Raji (cell line): ENCODE results near the gene FYCO1.

Experiments used
- POLR2A ChIP-seq: IDR thresholded peaks from 2 replicates; pipeline ENCODE4 v1.6.1; 2011; ENCODE audit warnings: low read depth, low read length, control low read depth; ENCODE audit not compliant: insufficient read depth

FYCO1 gene

DNA sequence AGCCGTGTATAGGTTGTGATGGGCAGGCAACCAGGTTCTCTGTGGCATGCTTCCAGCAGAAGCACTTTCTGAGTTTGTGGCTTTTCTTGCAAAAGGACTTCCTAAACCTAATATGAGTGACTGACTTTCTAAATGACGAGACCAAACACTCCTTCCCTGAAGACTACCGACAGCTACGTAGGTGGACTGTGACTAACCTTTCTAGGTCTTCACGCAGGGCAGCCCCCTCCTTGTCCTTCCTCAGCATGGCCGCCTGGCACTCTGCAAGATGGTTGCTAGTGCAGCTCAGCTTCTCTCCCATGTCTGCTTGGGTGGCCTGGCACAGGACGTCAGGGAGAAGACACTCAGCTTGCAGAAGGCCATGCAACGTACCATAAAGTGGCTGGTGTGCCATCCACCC lies 31.5 kb downstream of the FYCO1 start:
- TF ChIP-seq POLR2A, result no peak

GRCh38 chr3:45962033-45962432 lies 33.6 kb downstream of the FYCO1 start:
- TF ChIP-seq POLR2A, result no peak

DNA sequence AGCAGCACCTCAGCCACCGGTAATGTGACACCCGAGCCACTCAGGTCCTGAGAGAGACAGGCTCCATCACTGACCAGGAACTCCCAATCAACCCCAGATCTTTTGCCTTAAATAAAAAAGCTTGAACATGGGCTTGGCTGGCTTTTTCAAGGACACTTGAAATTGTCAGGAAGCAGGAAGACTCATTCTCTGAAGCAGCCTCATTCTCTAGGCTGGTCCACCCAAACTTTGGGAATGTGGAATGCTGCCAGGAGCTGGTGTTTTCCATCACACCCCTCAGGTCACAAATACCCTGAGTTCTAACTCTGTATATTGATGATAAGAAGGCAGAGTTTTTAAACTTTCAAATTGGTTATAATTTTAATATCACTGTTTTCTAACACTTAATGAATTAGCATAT lies 35.3 kb downstream of the FYCO1 start:
- TF ChIP-seq POLR2A, result no peak

GRCh38 chr3:45959201-45959600 lies 36.4 kb downstream of the FYCO1 start:
- no peak for TF ChIP-seq POLR2A

GRCh38 chr3:45958321-45958791 lies 37.3 kb downstream of the FYCO1 start:
- no peak for TF ChIP-seq POLR2A

- no peak for TF ChIP-seq POLR2A
These were observed 38.0 kb downstream of the FYCO1 start for GRCh38 chr3:45957586-45957985.

DNA sequence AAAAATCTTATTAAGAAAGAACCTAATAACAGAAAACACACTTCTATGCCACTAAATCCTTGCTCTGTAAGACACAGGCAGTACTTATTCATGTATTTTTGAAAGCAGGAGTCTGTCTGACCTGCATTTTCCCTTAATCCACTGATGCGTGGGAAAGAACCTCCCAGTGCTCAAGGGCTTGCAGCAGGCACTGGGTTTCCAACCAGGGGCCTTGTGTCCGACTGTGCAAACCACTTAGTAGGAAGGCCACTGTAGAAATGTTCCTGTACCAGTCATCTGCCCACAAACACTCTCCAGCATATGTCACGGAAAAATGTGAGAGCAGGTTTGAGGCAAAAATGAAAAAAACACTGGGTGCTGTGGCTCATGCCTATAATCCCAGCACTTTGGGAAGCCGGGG lies 39.9 kb downstream of the FYCO1 start:
- TF ChIP-seq POLR2A, result no peak

DNA sequence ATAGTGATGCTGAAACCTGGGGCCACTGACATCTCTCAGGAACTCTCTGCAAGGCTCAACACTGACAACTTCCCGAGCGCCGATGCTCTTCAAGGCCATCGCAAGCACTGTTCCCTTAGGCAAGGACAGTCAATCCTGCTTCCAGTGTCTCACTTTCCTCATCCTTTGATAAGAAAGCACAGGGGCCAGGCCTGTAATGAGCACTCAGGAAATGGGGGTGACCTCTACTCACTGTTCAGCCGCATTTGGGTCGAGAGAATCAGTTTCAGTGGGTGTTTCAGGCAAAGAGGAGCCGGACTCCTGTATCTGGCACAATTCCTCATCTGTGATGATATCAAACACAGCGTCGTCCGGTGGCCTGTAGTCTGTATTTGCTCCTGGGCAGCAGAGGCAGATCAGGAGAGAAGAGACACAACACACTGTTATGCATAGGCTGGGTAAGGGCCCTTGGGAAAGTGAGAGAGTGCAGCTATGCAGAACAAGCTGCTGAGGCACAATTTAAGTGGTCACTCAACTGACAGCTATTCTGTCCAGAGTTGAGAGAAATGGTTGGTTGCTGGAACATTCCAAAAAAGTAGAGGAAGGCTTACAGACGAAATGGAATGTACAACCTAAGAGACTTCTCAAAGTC lies 40.5 kb downstream of the FYCO1 start:
- TF ChIP-seq POLR2A, result no peak

DNA sequence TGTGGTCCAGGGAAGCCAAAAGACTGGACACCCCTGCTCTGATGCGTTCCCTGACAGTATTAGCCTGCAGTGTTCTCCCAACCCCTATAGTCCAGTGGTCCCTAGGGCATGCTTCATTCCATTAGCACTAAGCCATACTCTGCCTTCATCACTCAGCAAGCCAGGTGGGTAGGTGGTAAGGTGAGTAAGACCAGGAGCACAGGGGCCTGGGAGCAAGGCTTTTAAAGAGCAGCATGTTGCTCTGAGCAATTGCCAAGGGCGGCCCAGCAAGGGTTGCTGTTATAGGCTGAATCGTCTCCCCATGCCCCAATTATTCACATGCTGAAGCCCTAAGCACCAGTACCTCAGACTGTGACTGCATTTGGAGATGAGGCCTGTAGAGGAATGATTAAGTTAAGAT lies 41.3 kb downstream of the FYCO1 start:
- no peak for TF ChIP-seq POLR2A

DNA sequence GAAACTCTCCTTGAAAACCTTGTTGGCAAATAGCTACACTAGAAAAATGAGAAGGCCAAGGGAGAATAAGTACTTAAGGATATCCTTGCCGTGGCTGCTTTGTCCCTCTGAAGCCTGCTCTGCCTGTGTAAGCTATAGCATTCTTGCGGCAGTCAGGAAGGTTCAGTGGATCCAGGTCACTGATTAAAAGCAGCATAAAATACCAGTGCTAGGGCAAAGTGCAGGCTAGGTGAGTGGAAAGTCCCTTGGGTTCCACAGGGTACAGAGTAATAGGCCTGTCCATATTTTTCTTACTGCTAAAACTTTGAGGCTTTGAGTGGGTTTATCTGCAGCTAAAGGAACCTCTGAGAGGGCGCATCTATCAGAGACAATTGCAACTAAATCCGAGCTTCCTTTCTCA lies 42.1 kb downstream of the FYCO1 start:
- no peak for TF ChIP-seq POLR2A

DNA sequence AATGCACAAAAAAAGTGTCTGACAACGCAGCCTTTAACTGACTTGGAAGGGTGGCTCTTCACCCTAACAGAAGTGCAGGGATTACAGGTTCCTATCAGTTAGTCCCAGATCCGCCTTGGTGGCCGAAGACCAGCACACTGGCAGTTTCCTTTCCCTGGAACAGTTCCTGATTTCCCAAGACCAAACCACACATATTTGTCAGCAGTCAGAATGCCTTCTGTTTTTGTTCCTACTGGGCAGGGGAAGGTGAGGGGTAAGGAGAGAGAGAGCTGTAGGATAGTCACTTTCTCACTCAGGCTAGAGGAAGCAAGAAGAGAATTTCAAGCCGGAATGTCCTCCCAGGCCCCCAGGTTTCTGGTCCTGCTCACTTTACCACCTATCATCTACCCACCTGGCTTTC lies 43.2 kb downstream of the FYCO1 start:
- TF ChIP-seq POLR2A, result no peak

DNA sequence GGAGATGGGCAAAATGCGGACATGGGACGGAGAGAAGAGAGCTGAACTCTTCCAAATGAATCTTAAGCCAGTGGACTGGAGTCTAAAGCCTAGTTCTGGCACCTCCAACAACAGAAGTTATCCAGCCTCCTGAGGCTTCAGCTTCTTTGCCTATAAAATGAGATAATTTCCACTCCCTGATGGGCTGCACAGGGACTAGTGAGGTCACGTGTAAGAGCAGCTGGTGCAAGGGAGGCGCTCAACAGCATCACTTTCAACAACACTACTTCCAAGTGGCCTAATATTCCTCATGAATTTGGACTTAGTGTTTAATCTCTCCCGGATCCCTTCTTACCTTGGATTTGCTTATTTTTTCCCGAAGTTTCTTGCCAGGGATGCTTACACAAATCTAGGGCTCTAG lies 43.7 kb downstream of the FYCO1 start:
- TF ChIP-seq POLR2A, result no peak

GRCh38 chr3:45950686-45951600 lies 44.7 kb downstream of the FYCO1 start:
- no peak for TF ChIP-seq POLR2A

- no peak for TF ChIP-seq POLR2A
These were observed 45.5 kb downstream of the FYCO1 start for GRCh38 chr3:45950131-45950530.

- no peak for TF ChIP-seq POLR2A
These were observed 46.2 kb downstream of the FYCO1 start for GRCh38 chr3:45949432-45949831.

- TF ChIP-seq POLR2A, result no peak
These were observed 46.7 kb downstream of the FYCO1 start for GRCh38 chr3:45948881-45949280.
